Measurements from ENCODE around the gene DLG5.

The DLG5 gene

GRCh38 chr10:77863446-77863845 lies 63.1 kb downstream of the DLG5 start:
- DNase-seq, result no peak

GRCh38 chr10:77862595-77862994 lies 64.0 kb downstream of the DLG5 start:
- no peak for DNase-seq

GRCh38 chr10:77861366-77861765 lies 65.2 kb downstream of the DLG5 start:
- no peak for DNase-seq

- DNase-seq, result no peak
Measured at GRCh38 chr10:77859865-77860282, 66.7 kb downstream of the DLG5 start.

GRCh38 chr10:77859200-77859864 lies 67.2 kb downstream of the DLG5 start:
- no peak for DNase-seq

- DNase-seq, result no peak
Measured at GRCh38 chr10:77857272-77857671, 69.3 kb downstream of the DLG5 start.

- no peak for DNase-seq
Measured at GRCh38 chr10:77856566-77856965, 70.0 kb downstream of the DLG5 start.

- DNase-seq, result no peak
Measured at GRCh38 chr10:77855404-77856155, 71.0 kb downstream of the DLG5 start.

- DNase-seq, result no peak
Measured at GRCh38 chr10:77854115-77854514, 72.4 kb downstream of the DLG5 start.

GRCh38 chr10:77853256-77853655 lies 73.3 kb downstream of the DLG5 start:
- DNase-seq, result no peak

GRCh38 chr10:77850620-77851231 lies 75.8 kb downstream of the DLG5 start:
- no peak for DNase-seq

GRCh38 chr10:77849039-77849664 lies 77.4 kb downstream of the DLG5 start:
- DNase-seq, result no peak

GRCh38 chr10:77846718-77847311 lies 79.7 kb downstream of the DLG5 start:
- peak; percentile 80 for DNase-seq

- no peak for DNase-seq
Measured at GRCh38 chr10:77845451-77845850, 81.1 kb downstream of the DLG5 start.

GRCh38 chr10:77844713-77845445 lies 81.7 kb downstream of the DLG5 start:
- no peak for DNase-seq

GRCh38 chr10:77844177-77844576 lies 82.4 kb downstream of the DLG5 start:
- no peak for DNase-seq

- no peak for DNase-seq
Measured at GRCh38 chr10:77843264-77843663, 83.3 kb downstream of the DLG5 start.

- DNase-seq, result no peak
Measured at GRCh38 chr10:77842652-77843212, 83.8 kb downstream of the DLG5 start.

- DNase-seq, result no peak
Measured at GRCh38 chr10:77841711-77842375, 84.7 kb downstream of the DLG5 start.

GRCh38 chr10:77840636-77841035 lies 85.9 kb downstream of the DLG5 start:
- DNase-seq, result no peak

GRCh38 chr10:77837925-77838595 lies 88.5 kb downstream of the DLG5 start:
- no peak for DNase-seq

Measured in OCI-M1 (cell line).